ENCODE results near the gene SUSD2.

DNA sequence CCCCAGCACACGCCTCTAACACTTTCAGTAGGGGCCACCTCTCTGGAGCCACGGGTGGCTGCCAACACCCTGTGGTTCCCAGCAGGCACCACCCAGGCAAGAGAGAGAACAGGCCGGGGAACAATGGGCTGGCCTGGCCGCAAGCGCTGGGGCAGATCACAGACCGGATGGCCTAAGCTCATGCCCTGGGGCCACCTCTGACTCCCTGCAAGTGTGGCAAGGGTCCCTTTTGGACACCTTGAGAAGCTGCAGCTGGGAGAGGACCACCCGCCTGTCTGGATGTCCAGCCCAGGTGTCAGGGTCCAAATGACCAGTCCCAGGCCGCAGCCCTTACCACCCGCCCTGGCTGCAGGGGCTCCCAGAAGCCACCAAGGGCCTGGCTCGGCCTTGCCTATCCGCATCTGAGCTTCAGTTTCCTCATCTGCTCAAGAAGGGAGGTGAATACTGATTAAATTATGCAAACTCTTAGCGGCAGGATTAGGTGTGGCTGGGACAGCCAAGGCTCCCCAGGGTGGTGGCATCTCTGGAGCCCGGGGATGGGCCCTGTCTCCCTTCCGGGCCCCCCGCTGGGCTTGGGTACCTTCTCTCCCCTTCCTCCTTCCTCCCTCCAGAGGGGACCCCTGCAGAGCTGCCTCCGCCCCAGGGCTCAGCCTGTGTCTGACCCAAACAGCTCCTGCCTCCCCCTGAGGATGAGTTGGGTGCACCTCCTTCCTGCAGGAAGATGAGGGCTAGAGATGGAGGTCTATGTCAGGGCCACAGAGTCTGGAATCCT is 785 bp upstream of the SUSD2 start:
- TF ChIP-seq, protein P1, sequence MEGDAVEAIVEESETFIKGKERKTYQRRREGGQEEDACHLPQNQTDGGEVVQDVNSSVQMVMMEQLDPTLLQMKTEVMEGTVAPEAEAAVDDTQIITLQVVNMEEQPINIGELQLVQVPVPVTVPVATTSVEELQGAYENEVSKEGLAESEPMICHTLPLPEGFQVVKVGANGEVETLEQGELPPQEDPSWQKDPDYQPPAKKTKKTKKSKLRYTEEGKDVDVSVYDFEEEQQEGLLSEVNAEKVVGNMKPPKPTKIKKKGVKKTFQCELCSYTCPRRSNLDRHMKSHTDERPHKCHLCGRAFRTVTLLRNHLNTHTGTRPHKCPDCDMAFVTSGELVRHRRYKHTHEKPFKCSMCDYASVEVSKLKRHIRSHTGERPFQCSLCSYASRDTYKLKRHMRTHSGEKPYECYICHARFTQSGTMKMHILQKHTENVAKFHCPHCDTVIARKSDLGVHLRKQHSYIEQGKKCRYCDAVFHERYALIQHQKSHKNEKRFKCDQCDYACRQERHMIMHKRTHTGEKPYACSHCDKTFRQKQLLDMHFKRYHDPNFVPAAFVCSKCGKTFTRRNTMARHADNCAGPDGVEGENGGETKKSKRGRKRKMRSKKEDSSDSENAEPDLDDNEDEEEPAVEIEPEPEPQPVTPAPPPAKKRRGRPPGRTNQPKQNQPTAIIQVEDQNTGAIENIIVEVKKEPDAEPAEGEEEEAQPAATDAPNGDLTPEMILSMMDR (IDR thresholded peaks at IDR 0.05): no peak
- TF ChIP-seq POLR2AphosphoS5 (IDR thresholded peaks at IDR 0.05; ENCODE audit: low read depth, low read length): 0 out of 2 replicates have a peak, but pooled peaks have one; percentile 19
- no peak for TF ChIP-seq RXRA (IDR thresholded peaks at IDR 0.05; ENCODE audit: borderline replicate concordance, low read depth)
- TF ChIP-seq ELF1 (IDR thresholded peaks at IDR 0.05): no peak
- TF ChIP-seq RAD21 (IDR thresholded peaks at IDR 0.05; ENCODE audit: low read length): no peak
- no peak for TF ChIP-seq TEAD4 (IDR thresholded peaks at IDR 0.05; ENCODE audit: borderline replicate concordance, insufficient read depth)
- TF ChIP-seq EP300 (IDR thresholded peaks at IDR 0.05; ENCODE audit: borderline replicate concordance in 1 of 2, low read depth in 1 of 2, low read length in 1 of 2): no peak
- TF ChIP-seq, protein P2, sequence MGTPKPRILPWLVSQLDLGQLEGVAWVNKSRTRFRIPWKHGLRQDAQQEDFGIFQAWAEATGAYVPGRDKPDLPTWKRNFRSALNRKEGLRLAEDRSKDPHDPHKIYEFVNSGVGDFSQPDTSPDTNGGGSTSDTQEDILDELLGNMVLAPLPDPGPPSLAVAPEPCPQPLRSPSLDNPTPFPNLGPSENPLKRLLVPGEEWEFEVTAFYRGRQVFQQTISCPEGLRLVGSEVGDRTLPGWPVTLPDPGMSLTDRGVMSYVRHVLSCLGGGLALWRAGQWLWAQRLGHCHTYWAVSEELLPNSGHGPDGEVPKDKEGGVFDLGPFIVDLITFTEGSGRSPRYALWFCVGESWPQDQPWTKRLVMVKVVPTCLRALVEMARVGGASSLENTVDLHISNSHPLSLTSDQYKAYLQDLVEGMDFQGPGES (IDR thresholded peaks at IDR 0.05; ENCODE audit: low read depth, low read length): no peak
- no peak for TF ChIP-seq FOXM1 (IDR thresholded peaks at IDR 0.05; ENCODE audit: low read depth)
- TF ChIP-seq, protein P3, sequence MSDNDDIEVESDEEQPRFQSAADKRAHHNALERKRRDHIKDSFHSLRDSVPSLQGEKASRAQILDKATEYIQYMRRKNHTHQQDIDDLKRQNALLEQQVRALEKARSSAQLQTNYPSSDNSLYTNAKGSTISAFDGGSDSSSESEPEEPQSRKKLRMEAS (IDR thresholded peaks at IDR 0.05; ENCODE audit: low read depth): no peak
- TF ChIP-seq MEF2A (IDR thresholded peaks at IDR 0.05; ENCODE audit: borderline replicate concordance, low read depth): no peak
- no peak for TF ChIP-seq RCOR1 (IDR thresholded peaks at IDR 0.05; ENCODE audit: low read length)
- no peak for TF ChIP-seq EZH2phosphoT487 (IDR thresholded peaks at IDR 0.05; ENCODE audit: borderline replicate concordance, low read depth)
- TF ChIP-seq CHD2 (IDR thresholded peaks at IDR 0.05; ENCODE audit: low read length, partially characterized antibody): no peak

Measured in SK-N-SH (cell line).